Neural cell (in vitro differentiated cells): Measurements from ENCODE around the gene OVOL3.

Experiments used
- CTCF ChIP-seq: fragments of 450-650 bp; IDR thresholded peaks from 2 replicates; pipeline ENCODE4 v1.5.1; 2014; ENCODE audit warnings: antibody characterized with exemption, mild to moderate bottlenecking, moderate library complexity; ENCODE audit not compliant: poor library complexity, severe bottlenecking
- EP300 ChIP-seq: fragments of 450-650 bp; conservative IDR thresholded peaks from 2 replicates; pipeline ENCODE4 v1.6.1; 2014; ENCODE audit warnings: antibody characterized with exemption, mild to moderate bottlenecking, moderate library complexity; ENCODE audit not compliant: poor library complexity, severe bottlenecking
- EZH2 ChIP-seq: fragments of 200-600, 300-800 bp; shearing (Covaris generic), sonication (generic); IDR thresholded peaks from 2 replicates; pipeline ENCODE4 v1.6.1; 2014; ENCODE audit warnings: antibody characterized with exemption, low read length, borderline replicate concordance, mild to moderate bottlenecking; ENCODE audit not compliant: insufficient read depth, poor library complexity, severe bottlenecking
- MXI1 ChIP-seq: fragments of 450-650 bp; conservative IDR thresholded peaks from 2 replicates; pipeline ENCODE4 v1.6.1; 2014; ENCODE audit warnings: antibody characterized with exemption, mild to moderate bottlenecking; ENCODE audit not compliant: poor library complexity, severe bottlenecking
- POLR2AphosphoS5 ChIP-seq: IDR thresholded peaks from 2 replicates; pipeline ENCODE4 v1.6.1; 2012
- RAD21 ChIP-seq: fragments of 450-650 bp; conservative IDR thresholded peaks from 2 replicates; pipeline ENCODE4 v1.6.1; 2014; ENCODE audit warnings: antibody characterized with exemption, mild to moderate bottlenecking, moderate library complexity
- REST ChIP-seq: IDR thresholded peaks from 2 replicates; pipeline ENCODE4 v1.6.1; 2012; ENCODE audit warnings: borderline replicate concordance
- SMC3 ChIP-seq: fragments of 450-650 bp; conservative IDR thresholded peaks from 2 replicates; pipeline ENCODE4 v1.6.1; 2014; ENCODE audit warnings: antibody characterized with exemption, mild to moderate bottlenecking, moderate library complexity; ENCODE audit not compliant: poor library complexity
- TAF1 ChIP-seq: IDR thresholded peaks from 2 replicates; pipeline ENCODE4 v1.6.1; 2012; ENCODE audit warnings: low read depth

- TF ChIP-seq CTCF (no peak), EZH2 (no peak), POLR2AphosphoS5 (no peak), EP300 (no peak), SMC3 (no peak), REST (no peak), MXI1 (no peak), TAF1 (no peak), RAD21 (no peak)
Observed at GRCh38 chr19:36128392-36128736, 17.4 kb downstream of the OVOL3 start.
